NCI-H446 (cell line): ENCODE data around the gene CXCL12.
A peak's percentile ranks its signal among the peaks of the same experiment; 100 is the strongest.

Source experiments
- DNase-seq, 2 experiments: peaks; one replicate each; lab custom pipeline; 2025; lab: John Stamatoyannopoulos, UW

CXCL12 gene

DNA sequence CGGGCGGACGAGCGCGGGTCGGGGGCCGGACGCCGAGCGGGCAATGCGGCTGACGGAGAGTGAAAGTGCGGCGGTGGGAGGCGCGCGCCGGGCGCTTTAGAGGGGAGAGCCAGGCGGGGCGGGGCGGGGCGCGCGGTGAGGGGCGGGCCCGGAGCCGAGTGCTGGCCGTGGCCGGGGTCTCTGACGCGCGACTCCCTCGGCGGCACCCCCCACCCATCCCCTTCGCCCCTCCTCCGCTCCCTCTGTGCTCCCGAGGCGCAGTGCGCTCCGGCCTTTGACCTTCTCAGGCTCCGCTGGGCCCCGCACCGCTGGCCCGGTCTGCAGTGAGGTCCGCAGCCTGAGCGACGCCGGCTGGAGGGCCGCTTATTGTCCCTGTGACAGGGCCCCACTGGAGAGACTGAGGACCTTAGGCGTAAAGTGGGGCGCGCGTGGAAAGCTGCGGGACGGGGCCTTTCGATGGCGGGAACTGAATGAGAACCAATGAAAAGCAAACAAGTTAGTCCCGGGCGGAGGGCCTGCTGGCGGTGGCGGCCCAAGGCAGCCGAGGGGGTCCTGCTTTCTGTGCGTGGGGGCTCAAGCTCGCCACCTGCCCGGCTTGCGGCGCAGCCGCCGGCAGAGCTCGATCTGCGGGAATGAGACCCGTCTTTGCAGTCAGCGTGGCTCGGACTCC lies at the start of gene CXCL12:
TSS of gene CXCL12 (minus strand) at position 72 of the 670 bp plus-strand sequence. CDS start 92 bp downstream, outside the sequence.
- DNase-seq = no peak

DNA sequence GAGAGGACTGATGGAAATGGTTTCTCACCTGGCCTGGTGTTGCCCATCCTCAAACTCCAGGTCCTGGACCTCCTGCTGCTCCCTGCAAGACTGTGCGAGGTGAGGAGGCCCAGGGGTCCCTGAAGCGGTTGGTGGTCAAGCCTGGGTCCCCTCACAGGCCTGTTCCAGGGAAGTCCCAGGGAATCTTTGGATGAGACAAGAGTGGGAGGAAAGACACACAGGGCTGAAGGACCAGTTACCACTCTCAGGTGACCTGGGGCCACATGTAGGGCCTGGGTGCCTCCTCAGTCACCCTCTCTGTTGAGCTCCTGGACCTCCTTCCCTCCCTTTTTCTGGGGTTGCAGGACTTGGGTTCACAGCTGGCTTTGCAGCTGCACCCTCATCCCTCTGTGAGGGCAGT lies 42.6 kb upstream of the CXCL12 start:
- DNase-seq = no peak

DNA sequence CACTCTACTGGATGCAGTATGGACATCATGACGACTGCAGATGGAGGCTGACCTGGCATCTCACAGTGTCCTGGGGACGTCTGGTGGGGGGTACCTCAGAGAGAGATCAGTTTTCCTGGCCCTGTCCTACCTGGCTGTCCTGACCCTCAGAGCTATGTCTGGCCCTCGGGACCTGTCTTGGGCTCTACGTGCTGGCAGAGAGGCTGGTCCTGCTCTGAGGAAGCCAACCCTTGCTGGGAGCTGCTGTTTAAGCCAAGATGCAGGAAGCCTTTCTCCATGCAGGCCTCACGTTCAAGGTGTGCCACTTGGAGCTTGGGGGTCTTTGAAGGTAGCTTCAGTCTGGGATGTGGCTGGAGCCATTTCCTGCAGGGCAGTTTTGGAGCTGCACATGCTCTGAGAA lies 42.1 kb upstream of the CXCL12 start:
- DNase-seq = no peak

DNA sequence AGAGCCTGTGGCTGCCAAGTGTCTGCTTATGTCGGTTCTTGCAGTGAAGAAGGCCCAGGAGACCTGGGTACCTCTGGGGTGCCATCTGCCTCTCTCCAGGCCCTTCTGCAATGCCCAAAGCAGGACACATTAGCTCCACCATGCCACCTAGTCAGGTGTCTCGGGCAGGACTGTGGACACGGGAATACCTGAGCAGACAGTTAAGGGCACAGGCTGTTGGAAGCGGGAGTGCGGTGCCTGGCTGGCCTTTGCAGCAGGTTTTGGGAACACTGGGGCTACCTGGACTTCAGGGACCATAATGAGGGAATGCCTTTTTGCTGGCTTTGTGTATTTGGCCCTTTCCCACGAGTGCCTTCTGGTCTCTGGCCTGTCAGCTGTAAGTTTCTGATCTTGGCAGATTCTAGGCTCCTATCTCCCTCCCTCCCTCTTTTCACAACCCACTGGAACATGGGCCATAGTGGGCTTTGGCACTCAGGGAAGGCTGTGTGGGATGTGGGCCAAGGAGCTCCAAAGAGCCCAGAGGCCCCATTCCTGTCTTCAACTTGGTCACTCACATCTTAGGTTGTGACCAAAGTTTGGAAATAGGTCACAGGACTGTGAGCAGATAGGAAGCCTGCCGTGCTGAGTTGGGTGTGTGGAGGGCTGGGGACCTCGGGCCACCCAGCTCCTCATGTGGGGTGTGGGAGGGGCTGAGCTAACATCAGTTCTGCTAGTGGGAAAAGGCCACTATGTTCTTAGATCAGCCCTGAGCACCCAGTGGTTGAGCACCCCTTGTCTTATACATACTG lies 41.5 kb upstream of the CXCL12 start:
- no peak for DNase-seq

DNA sequence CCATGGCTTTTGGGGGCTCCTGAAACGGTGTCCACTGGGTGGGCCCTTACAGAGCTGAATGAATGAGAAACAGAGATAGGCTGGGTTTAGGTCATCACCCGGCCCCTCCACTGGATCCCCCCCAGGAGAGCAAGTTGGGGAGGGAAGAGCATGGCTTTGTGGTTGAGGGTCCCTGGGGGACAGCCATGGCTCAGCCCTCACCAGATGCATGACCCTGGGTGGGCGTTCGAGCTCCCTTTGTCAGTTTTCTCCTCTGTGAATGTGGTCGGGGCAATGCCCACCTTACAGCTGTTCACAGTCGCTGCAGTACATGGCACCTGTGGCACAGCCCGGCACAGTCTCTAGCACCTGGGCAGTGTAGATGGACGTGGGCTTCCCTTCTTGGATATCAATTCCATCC lies 40.6 kb upstream of the CXCL12 start:
- DNase-seq = no peak

DNA sequence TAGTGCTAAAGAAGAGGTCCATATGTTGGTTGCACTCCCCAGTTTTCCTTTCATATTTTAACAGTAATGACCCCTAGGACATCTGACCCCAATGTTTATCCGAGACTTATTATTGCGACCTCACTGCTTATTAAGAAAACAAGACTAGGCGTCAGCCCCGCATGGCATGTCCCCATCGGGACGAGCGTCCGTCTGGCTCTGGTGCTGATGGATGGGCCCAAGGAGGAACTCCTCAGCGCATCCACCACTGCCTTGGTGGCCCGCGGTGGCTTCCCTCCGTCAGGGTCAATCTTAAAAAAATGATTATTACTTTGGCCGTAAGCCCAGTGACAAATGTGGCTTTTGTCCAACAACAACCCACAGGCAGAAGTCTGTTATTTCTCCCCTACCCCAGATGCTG lies 40.1 kb upstream of the CXCL12 start:
- DNase-seq = peak in 1 of 2 experiments; percentile 7

DNA sequence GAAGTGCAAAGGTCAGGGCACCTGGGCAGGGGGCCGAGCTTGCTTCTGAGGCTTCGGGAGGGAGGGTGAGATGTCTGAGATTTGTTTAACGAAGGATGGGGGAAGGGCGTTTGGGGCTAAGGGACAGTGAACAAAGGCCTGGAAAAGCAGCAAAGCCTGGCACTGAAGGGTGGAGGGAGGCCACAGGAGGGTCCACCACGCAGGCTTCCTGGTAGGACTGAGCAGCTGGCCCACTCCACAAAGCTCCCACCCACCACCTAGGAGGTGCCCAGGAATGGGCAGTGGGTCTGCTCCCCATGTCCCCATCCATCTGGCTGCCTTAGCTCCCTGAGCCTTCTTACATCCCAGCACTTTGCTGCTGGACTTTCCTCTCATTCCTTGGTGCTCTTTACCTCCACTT lies 39.4 kb upstream of the CXCL12 start:
- DNase-seq = no peak

DNA sequence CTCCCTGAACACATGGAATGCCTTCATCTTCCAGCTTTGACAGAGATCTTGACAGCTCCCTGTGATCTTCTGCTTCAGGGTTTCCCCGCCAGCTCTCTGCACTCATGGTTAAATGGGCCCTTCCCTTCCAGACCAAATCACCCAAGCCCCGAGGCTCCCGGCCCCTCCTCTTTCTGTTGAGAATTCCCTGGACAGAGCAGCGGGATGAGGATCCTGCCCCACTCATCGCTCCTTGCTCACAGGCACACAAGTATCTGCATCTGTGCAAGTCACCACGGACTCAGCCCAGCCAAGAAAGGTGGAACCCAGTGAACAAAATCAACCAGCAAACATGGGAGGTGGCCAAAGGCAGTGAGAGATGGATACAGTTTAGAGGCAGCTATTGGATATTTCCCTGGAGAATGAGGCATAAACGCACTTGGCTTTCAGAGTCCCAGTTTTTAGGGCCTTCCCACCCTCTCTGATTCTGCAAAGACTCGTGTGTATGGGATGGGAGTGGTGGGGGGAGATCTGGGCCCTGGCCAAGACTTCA lies 37.7 kb upstream of the CXCL12 start:
- peak; percentile 15 to 57 for DNase-seq

DNA sequence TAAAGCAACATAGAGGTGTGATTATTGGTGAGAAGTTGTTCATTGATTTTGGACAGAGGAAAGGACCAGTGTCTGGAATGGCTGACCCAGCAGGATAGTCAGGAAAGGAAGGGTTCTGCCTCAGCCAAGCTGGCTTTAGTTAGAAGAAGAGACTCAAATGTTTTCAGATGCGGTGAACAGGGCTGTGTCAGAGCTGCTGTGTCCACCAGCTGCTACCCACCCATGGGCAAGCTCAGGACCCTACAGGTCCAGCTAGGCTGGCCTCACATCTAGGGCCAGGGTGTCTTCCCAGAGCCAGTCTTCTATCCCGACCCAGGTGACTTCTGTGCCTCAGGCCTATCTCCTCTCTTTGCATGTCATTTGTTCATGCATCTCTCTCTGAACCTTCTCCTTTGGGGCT lies 37.3 kb upstream of the CXCL12 start:
- DNase-seq = no peak

DNA sequence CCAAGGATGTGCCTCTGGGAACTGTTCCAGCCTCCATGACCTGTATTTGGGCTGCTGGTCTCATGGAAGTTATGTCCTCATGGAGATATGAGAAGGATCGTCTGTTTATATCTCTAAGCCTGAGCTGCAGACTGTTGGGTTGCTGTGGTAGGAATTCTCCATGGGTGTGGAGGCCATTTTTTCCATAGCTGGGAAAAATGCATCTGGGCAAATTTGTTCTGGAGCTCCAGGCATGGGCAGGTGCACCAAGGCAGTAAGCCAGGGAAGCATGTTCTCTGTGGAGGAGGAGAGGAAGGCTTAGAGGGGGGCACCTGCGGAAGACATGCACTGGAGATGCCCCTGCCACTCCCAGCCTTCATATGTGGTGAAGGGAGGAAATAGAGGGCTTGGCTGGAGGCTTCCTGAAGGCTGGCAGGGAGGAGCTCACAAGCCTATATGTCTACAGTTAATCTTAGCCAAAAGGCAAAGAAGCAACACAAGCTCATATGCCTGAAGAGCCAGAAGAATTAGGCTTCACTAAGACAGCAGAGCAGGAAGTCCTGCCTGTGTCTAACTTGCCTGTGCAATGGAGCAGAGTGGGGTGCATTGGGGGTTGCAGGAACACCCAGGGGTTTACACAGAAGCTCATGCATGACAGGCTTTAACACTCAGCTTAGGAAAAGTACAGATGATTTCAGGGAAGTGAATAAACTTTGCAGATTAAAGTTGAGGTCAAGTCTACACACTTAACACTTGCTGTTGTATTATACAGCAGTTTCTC lies 35.1 kb upstream of the CXCL12 start:
- no peak for DNase-seq

DNA sequence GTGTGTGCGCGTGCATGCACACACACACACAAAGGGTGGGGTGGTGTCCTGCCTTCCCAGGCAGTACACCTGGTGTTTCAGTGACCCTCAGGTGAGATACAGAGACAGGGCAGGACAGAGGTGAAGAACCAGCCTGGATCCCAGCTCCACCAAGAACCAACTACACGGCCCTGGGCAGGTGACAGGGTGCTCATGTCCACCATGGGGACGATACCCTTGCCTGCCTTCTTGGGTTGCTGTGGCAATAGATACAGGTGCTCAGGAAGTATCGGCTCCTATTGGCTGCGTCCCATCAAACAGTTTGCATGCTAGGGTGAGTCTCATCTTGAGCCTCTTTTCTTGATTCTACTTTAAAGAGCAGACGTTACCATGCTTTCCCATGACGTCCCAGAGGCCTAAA lies 33.7 kb upstream of the CXCL12 start:
- DNase-seq = no peak

DNA sequence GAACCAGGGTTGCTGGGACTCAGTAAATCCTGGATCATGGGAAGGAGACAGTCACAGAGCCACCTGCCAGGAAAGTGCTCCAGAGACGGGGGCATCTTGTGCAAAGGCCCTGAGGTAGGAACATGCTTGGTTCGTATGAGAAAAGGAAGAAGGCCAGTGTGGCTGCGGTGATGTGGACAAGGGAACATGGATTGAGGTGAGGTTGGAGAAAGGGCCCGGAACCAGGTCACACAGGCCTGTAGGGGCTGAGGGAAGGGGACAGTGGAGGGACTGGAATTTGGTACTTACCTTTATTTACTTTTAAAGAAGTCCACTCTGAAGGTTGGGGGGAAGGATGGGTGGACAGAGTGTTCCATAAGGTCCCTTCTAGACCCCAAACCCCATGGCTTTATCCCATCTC lies 32.9 kb upstream of the CXCL12 start:
- no peak for DNase-seq

DNA sequence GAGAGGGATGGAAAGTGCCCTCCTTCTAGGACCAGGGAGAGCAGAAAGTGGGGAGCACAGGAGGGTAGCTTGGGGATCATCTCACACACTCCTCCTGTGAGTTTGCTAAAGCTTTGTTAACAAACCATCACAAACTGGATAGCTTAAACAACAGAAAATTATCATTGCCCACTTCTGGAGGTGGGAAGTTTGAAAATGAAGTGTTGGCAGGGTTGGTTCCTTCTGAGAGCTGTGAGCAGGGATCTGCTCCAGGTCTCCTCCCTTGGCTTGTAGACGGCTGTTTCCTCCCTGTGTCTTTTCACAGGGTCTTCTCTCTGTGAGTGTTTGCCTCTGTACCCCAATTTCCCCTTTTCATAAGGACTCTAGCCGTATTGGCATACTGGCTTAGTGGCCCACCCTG lies 32.0 kb upstream of the CXCL12 start:
- DNase-seq = no peak

DNA sequence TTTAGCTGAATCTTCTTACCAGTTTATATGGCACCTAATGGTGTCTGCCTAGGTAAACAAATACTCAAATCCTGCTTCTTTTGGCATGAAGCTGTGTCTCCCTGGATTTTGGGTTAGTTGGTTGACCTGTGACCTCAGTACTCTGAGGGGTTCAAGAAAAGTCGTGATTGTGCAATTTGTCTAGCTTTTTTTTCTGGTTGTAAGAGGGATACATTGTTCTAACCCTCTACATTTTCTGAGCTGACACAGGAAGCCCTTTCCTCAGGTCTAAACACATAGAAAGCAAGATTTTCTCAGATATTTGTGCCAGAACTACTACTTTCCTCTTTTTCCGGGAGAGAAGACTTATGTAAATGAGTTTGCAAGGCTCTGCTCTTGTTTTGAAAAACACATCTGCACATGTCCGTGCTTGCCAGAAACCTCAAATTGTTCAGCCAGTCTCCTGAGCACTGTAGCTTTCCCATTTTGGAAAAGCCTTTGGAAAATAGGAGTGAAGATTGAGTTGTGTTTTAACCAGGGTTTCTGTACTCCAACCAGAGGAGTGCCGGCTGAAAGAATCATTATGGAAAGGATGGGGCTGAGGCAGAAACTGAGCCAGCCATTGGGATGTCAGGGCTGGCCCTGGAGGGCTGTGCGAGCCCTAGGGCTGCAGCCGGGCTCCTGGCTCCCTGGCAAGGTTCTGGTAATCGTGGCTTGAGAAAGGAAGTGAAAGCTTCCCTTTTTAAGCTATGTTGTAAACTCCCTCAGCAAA lies 31.3 kb upstream of the CXCL12 start:
- peak in 1 of 2 experiments; percentile 17 for DNase-seq

DNA sequence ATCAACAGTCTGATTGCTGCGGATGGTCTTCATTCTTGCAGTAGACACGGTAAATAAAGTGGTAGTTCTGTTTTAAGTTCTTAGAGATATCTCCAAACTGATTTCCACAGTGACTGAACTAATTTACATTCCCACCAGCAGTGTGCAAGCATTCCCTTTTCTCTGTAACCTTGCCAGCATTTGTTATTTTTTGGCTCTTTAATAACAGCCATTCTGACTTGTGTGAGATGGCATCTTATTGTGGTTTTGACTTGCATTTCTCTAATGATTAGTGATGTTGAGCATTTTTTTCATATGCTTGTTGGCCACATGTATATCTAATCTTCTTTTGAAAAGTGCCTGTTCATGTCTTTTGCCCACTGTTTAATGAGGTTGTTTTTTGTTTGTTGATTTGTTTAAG lies 30.2 kb upstream of the CXCL12 start:
- no peak for DNase-seq

DNA sequence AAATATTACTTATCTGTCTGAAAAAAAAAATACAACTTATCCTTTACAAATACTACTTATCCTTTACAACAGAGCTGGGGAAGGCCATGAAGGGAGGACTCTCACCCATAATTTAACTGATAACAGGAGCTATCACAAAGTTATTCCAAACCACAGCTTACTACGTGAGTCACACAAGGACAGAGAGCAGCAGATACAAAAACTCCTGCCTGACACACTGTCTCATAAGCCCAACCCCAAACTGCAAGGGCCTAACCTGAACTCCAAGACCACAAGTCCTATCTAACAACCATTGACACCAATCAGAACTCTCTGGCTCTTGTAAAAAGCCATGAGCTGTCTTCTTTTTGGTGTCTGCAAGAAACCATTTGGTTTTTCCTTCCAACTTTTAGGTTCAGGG lies 28.5 kb upstream of the CXCL12 start:
- DNase-seq = no peak

DNA sequence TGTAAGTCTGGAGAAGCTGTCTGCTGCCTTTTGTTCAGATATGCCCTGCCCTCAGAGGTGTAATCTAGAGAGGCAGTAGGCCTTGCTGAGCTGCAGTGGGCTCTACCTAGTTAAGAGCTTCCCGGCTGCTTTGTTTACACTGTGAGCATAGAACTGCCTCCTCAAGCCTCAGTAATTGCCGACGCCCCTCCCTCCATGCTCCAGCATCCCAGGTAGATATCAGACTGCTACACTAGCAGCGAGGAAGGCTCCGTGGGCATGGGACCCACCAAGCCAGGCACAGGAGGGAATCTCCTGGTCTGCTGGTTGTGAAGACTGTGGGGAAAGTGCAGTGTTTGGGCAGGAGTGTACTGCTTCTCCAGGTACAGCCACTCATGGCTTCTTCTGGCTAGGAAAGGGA lies 26.4 kb upstream of the CXCL12 start:
- no peak for DNase-seq

DNA sequence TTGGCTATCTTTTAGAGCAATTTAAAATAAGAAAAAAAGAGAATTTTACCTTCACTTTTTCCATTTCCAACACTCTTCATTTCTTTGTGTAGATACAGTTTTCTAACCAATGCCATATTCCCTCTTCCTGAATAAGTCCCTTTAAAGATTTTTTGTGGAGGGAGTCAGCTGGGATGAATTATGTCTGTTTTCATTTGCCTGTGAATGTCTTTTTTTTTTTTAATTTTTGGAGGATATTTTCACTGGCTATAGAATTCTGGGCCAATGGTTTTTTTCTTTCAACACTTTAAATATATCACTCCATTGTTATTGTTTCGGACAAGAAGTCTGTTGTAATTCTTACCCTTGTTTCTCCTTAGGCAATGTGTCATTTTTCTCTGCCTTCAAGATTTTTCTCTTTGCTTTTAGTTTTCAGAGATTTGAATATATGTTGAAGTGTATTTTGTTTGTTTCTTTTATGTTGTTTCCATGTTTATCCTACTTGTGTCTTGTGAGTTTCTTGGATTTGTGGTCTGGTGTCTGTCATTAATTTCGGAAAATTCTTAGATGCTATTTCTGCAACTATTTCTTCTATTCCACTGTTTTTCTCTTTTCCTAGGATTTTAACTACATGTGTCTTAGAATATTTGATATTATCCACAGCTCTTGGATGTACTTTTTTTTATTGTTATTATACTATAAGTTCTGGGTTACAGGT lies 20.0 kb upstream of the CXCL12 start:
- DNase-seq = no peak

DNA sequence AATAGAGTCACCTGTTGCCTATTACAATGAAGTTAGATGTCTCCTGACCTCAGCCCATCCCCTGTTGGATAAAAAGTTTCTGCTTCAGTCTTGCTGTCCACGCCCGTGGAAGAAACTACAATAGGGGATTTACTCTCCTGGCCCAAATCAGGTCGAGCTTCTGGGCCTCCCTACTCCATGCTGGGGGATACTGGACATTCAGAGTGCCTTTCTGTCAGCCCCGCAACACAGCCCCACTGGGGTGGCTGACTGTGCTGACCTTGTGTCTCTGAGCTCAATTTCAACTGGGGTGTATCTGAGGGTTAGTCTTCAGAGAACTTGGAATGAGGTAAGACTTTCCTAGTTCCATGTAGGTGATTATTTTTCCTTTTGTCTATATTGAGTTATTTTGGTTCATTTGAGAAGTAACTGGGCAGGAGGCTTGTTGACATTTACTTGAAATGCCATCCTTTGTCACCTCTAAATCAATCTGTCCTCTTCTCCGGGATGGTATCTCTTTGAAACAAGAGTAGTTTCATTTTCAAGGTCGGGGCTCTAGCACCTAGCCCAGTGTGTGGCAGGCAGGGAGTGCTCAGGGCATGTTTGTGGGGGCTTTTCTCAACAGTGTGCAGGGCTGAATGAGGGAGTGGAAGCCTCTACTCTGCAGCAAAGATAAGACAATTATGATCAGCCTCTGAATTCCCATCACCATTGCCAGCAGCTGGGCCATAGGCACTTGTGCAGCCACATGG lies 17.7 kb upstream of the CXCL12 start:
- no peak for DNase-seq

DNA sequence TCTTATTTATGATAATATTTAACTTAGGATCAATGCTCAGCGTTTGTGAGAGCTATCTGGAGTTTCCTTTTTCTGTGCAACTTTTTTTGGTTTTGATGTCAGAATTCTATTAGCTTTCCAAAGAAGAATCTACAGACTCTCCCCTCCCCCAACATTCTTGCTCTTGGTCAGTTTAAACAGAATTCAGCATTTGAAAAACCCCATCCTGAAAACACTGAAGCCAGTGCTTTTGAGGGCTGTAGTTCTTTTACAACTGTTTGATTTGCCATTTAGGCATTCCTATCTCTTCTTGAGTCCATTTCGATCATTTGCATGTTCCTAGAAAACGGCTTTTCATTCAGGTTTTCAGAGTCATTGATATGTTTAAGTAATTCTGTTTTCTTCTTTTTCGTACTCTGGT lies 15.6 kb upstream of the CXCL12 start:
- no peak for DNase-seq
